Globus pallidus (tissue), 1 donor: Measurements from ENCODE around the gene PKD1.
"Not testable (repeated sequence)": the region's sequence is repeated elsewhere in the genome, so short reads cannot be mapped to it uniquely, and the experiment has no call there.

Source experiments
- DNase-seq: peaks from one replicate; pipeline ENCODE4 v3.0.0-alpha.2; 2015; ENCODE audit warnings: low spot score

Gene PKD1

DNA sequence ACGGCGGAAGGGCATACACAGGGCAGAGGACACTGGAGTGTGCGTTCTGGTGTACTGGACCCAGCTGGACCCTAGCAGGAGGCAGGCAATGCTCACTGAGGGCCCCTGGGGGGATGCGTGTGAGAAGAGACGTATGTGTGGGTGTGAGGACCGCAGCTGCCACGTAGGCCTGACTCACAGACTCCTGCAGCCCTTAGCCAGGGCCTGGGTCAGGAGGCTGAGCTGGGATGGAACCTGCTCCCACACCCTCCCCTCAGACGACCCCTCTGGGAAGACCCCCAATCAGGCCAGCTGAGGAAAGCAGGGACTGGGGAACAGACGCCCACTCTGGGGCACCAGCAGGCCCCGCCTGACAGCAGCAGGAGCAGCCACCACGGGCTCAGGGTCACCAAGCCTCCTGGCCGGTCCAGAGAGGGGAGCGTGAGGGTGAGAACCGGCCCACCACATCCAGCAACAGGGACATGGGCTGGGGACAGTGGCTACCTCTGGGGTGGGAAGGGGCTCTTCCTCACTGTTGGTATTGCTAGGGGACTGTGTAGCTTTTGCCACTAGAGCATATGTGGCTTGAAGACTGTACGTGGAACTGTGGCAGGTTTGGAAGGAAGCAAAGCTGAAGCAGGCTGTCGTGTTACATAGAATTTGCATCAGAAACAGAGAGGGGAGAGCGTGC is 28.4 kb downstream of the PKD1 start:
- DNase-seq: not testable (repeated sequence)

DNA sequence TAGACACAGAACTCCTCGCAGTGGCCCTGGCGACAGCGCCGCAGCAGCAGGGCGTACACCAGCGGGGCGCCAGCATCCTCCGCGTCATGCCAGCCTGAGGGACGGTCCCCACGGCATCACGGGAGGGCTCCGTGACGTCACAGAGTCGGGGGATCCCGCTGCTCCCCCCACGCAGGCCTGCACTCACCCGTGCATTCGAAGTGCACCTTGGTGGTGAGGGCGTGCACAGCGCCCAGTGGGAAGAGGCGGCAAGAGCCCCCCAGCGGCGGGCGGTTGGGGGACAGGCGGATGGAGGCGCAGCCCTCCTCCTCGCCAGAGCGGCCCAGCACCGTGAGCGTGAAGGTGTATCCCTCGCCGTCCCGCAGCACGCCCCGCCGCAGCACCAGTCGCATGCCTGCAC is 29.5 kb downstream of the PKD1 start:
- DNase-seq: not testable (repeated sequence)

DNA sequence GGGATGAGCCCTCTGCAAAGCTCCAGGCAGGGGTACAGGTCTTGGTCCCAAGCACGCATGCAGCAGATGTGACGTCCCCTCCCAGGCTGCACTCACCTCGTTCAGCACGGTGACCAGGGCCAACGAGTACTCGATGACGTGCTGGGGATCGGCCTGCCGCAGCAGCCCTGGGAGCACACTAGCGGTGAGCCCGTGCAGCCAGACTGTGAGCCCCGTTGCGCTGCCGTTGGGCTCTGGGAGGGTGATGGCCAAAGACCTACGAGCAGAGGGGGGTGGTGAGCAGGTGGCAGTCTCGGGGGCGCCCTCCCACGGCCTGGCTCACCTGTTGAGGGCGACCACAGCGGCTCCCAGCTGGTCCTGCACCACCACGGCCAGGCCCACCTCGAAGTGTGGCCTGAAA is 29.9 kb downstream of the PKD1 start:
- not testable (repeated sequence) for DNase-seq

DNA sequence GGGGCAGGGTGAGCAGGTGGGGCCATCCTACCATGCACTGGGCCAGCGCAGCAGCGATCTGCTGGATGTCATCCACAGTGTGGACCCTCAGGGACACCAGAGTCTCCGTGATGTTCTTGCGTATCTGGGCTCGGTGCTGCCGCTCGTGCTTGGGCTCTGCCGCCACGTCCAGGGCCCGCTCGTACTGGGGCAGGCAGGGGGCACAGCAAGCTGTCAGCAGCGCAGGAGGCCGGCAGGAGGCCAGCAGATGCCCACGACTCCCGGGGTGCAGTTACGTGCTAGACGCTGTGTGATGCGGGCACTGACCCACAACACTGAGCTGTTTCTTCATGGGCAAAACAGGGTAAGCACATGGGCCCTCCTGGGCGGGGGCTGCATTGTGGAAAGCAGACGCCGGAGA is 30.4 kb downstream of the PKD1 start:
- not testable (repeated sequence) for DNase-seq

DNA sequence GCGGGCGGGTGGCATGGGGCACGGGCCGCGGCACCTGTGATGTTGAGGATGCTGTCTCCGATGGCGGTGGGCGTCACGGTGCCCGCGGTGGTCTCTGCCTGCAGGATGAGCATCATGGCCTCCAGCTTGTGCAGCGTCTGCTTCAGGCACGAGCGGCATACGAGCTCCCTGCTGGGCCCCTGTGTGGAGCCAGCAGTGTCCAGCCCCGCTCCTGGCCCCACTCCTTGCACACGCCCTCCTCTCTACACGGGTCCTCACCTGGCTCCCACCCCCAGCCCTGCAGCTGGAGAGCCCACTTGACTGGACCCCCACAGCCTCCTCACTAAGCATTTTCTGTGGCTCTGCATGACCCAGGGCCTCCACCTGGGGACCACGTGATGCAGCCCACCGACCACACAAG is 31.2 kb downstream of the PKD1 start:
- DNase-seq: not testable (repeated sequence)

DNA sequence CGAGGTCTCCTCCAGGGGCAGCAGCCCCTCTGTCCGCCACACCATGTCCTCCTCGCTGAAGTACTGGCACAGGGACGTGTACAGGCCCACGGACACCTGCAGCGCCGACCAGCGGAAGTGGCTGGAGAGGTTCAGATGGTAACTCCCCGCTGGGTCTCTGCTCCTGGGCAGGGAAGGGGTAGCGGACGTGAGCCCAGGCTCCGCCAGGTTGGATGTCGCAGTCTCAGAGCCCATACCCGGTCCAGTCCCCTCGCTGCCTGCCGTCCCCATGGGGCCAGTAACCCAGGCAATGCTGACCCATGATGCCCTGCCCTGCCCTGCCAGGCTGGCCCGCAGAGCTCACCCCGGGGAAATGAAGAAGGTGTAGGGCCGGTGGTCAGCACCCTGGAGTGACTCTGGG is 33.2 kb downstream of the PKD1 start:
- no peak for DNase-seq

DNA sequence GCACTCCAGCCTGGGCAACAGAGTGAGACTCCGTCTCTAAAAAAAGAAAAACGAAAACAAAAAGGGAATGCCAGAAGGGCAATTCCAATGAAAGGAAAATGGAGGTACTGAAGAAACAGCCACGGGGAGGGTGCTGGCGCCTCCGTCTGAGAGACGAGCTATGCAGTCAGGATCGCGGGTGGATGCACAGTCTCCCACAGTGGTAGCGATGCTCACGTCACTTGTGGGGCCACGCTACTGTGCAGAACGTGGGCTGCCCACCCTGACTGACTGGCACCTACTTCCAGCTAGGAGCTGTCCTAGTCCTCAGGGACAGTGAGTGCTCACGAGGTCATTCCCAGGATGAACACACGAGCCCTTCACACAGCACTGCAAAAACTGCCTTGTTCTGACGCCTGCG is 34.1 kb downstream of the PKD1 start:
- not testable (repeated sequence) for DNase-seq

DNA sequence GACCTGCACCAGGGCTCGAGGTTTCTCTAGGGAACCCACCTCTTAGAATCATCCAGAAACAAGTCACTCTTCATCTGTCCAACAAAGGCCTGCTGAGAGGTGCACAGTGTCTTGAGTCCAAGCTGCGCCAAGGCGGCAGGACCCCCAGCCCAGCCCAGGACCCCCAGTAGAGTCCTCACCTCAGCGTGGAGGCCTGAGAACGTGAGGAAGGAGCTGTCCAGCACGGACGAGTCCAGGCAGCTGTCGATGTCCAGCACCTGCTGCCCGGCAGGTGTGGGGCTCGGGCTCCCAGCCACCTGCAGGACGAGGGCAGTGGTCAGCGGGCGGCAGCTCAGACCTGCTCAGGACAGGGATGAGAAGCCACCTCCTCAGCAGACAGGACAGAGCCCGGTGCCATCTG is 38.0 kb downstream of the PKD1 start:
- DNase-seq: not testable (repeated sequence)

DNA sequence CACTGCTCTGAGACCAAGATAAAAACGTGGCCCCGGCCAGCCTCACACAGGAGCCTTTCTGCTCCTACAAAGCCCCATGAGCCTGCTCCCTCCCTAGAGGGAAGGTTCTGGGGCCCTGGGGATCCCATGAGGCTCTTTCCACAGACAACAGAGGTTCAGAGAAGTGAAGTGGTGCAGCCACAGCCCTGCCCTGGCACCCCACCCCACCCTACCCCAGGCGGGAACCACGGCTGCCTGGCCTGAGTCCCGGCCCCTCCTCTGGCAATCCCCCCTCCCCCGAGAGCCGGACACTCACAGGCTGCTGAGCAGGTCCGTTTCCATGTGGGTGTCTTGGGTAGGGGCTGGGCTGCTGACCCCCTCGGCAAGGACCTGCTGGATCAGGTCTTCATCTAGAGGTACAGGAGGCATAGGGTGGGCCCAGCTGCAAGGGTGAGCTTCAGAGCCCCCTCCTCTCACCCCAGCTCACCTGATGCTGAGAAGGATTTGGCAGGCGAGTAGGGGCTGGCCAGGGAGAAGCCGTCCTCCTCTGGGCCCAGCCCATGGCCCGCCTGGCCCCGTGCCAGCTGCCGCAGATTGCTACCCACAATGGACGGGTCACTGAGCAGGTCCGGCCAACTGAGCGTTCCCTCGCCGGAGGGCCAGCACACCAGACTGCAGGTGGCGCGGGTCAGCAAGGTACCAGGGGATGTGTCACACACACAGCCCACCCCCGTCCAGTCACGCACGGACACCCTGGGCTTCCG is 38.7 kb downstream of the PKD1 start:
- no peak for DNase-seq

DNA sequence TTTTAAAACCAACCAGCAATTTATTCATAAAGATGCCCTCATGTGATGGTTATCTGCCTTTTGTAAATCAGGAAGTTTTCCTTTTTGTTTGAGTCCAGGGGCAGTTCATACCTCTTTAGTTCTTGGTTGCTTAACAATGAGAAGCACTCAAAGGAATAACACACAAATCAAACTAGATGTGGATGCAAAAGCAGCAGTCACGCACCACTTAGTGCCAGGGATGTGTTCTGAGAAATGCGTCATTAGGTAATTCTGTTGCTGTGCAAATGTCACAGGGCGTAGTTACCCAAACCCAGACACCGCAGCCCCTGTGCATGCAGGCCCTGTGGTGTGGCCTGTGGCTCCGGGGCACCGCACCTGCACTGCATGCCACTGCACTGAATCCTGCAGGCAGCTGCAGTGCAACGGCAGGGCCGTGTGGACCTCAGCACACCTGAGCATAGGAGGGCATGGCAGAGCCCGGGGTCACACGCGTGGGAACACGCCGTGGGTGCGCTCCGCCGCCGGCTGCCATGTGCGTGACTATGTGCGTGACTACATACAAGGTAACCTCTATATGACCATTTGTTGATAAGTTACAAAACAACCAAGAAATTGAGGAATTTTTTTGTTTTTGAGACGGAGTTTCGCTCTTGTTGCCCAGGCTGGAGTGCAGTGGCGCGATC is 39.6 kb downstream of the PKD1 start:
- no peak for DNase-seq

DNA sequence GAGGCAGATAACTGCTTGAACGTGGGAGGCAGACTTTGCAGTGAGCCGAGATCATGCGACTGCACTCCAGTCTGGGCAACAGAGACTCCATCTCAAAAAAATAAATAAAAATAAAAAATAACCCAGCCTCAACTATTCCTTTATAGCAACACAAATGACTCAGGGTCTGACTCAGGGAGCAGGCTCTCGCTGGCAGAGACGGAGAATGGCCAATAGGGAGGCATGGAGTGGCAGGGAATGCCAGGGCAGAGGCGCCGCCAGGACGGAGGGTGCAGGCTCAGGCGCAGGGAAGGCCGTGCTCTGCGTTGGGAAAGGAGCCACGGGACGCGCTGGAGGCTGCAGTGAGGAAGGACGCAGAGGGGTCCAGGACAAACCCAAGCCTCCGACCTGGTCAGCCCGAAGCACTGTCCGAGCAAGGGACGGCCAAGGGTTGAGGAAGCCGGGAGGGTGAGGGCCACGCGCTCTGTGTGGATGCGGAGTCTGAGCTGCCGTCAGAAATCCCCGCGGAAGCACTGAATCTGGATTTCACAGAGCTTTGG is 40.3 kb downstream of the PKD1 start:
- DNase-seq: no peak

DNA sequence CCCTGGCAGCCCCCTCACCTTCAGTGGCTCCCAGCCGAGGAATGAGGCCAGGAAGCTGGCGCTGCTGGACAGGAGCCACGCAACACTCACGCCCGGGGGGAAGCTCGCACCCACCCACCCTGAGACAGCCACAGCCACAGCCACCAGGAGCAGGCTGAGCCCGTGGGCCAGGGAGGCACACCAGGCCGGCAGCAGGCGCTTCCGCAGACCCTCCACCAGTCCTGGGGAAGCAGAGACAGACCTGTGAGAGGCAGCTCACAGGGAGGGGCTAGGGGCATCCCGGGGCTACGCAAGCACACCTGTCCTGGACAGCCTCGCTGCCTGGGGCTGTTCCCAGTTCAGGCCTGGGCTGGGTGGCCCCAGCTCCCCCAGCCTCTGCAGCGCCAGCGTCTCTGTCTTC is 41.9 kb downstream of the PKD1 start:
- no peak for DNase-seq

DNA sequence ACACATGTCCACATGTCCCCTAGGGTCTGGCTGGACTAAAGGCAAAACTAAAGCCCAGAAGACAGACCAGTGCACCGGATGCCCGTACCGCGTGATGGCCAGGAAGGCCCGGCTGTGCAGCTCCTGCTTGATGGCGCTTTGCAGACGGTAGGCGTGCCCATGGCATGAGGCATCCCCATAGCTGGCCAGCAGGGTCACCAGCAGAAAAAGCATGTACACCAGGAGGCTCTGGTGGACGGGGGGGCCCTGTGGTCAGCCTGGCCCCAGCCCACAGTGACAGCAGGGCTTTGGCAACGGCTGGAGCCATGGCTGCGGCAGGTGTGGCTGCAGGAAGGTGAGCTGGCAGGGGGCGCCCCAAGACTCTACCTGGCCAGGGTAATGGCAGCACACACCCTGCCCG is 42.8 kb downstream of the PKD1 start:
- no peak for DNase-seq

DNA sequence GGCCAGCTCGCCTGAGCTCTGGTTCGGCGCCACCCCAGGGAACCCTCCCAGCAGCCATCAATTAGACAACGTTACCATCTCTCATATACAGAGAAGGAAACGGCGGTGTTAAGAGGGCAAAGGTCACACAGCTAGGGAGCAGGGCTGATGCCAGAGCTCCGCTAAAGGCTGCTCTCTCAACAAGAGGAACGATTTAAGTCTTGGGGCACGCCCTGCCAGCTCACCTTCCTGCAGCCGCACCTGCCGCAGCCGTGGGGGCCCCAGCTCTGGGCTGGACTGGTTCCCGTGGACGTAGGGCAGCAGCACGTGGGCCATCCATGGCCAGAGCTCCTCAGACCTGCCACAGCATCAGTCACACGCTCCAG is 43.5 kb downstream of the PKD1 start:
- no peak for DNase-seq

DNA sequence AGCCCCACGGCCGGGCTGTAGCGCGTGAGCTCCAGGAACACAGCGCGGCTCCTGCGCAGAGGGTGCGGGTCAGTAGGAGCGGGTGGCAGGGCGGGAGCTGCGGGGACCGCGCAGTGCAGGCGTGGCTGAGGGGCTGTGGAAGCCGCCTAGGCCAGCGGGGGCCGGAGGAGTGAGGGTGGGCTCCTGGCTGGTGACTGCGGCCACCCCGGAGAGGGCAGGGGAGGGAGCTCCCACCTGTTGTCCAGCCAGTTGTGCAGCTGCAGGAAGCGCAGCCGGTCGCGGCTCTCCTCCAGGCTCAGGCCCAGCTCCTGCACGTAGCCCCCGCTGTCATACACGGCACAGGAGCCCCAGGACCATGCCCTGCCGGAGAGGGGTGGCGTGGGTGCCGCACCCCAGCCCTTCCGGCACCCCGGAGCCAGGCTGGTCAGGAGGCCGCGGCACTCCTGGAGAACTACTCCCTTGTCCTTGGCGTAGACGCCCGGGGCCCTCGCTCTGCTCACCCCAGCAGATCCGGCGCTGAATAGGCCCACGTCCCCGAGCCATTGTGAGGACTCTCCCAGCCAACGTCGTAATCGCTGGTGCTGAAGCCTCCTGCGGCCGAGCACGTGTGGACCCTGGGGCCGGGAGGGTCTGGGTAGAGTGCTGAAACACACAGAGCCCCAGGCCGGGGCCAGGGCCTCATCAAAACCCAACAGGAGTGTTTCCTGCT is 44.0 kb downstream of the PKD1 start:
- no peak for DNase-seq

DNA sequence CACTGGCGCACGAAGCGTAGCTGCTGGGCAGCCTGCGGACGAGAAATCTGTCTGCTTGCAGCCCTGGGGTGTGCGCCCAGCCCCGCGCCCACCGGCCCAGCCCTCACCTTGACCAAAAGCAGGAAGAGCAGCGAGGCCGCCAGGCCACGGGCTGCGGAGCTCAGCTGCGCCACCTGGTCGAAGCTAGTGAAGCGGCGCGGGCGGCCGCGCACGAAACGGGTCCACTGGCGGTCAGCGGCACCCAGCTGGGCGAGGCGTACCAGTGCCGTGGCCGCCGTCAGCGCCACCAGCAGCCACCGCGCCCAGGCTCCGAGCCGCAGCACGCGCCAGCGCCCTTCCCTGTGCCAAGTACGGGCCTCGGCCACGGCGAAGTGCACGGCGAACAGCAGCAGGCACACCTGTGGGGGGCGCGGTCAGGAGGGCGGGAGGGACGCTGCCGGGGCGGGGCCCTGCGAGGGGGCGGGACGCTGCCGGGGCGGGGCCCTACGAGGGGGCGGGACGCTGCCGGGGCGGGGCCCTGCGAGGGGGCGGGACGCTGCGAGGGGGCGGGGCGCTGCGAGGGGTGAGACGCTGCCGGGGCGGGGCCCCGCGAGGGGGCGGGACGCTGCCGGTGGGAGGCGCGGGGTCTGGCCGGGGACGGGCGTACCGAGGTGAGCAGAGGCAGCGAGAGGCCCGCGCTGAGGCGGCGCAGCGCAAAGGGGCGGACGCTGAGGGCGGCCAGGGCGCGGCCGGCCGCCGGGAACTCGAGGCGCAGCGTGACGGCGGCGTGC is 44.7 kb downstream of the PKD1 start:
- DNase-seq: no peak

DNA sequence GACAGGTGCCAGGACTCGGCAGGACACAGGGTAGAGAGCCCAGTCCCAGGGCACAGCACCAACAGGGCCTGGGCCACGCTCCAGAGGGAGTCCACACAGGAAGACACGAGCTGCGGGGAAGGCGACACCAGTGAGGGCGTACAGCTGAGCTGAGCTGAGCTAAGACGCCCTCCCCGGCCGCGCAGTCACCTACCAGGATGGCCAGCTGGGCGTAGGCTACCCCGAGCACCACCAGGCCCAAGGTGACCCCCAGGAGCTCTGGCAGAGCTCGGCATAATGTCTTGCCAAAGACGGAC is 45.3 kb downstream of the PKD1 start:
- peak; percentile 21 for DNase-seq

DNA sequence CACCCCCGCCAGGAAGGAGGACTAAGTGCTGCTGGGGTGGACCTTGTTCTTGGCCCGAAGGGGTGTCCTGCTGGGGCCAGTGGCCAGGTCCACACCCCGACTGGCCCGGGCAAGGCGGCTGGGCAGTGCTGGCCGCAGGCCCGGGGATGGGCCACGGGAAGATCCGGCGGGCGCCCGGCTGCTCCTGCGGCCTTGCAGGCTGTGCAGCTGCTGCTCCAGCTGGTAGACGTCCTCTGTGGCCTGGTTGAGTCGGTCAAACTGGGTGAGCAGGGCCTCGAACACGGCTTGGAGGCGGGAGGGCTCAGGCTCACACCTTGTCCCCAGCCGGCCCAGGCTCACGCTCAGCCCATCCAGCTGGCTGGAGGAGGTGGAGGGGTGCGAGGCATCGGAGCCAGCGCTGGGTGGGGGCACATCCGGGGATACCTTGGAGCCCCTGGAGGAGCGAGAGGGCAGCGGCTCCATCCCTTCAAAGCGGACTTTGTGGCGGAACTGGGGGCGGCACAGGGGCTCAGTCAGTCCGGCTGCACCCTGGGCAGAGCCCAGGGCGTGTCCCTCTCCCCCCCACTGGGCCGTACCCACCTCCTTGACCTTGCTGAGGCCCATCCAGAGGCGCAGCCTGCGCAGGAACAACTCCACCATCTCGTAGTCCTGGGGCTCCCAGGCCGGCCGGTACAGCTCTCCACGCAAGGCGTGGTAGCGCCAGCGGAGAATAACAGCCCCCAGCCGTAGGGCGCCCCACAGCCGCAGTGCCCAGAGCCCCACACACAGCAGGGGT is 45.8 kb downstream of the PKD1 start:
- no peak for DNase-seq

DNA sequence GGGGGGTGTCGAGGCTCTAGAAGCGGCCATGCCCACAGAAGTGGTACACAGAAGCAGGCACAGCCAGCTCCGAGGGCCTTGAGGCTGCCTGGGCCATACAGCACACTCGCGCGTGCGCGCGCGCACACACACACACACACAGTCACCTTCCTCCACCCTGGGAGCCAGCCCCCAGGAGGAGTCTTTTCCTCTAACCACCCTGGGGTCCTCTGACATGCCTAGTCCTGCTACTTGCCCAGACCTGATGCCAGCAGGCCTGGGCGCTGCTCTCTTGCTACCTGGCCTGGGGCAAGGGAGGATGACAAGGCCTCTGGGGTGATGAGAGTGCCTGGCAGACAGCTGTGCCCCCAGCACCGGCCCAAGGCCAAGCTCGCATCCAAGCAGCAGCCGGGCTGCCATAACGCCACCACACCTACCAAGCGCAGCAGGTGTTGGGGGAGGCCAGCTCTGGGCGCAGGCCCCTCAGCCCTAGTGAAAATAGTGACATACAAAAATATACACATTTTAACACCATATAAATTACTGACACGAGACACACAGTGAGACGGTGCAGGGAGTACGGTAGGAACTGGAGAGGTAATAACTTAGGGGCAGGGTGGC is 46.8 kb downstream of the PKD1 start:
- DNase-seq: no peak

DNA sequence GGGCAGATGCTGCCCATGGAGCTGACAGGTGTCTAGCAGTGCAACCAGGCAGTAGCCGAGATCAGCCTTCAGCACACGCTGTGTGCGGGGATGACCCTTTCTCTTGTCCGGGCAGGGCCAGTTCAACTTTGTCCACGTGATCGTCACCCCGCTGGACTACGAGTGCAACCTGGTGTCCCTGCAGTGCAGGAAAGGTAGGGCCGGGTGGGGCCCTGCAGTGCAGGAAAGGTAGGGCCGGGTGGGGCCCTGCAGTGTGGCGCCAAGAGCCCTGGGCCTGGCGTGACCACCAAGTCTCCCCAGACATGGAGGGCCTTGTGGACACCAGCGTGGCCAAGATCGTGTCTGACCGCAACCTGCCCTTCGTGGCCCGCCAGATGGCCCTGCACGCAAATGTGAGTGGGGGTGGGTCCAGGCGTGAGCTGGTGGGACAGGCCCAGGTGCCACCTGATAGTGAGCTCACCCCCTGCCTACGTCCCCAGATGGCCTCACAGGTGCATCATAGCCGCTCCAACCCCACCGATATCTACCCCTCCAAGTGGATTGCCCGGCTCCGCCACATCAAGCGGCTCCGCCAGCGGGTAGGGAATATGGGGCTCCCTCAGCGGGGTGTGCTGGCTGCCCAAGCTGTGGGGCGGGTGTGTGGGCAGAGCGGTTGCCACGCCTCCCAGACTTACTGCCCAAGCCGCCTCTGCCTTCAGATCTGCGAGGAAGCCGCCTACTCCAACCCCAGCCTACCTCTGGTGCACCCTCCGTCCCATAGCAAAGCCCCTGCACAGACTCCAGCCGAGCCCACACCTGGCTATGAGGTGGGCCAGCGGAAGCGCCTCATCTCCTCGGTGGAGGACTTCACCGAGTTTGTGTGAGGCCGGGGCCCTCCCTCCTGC is 47.7 kb downstream of the PKD1 start:
- DNase-seq: no peak
